Activated effector memory CD4-positive, alpha-beta T cell treated with Interleukin-2 at 50 U/mL for 16 hours (primary cell): ENCODE data around the gene CMIP.

Experiments
- DNase-seq: peaks from one replicate; pipeline ENCODE4 v3.0.0-alpha.2; 2020

CMIP gene

GRCh38 chr16:81645925-81646324, 201.3 kb downstream of the CMIP start:
- no peak for DNase-seq

DNA sequence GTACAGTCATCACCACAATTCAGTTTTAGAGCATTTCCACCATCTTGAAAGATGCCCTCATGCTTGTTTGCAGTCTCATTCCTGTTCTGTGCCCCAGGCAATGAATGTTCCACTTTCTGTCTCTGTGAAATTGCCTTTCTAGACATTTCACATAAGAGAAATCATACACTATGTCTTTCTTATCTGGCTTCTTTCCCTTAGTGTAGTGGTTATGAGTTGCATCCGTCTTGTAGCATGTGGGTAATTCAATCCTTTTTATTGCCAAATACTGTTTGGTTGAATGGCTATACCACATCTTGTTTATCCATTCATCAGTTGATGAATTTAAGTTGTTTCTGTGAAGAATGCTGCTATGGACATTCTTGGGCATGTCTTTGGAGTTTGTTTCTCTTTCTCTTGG, 202.0 kb downstream of the CMIP start:
- DNase-seq = no peak

DNA sequence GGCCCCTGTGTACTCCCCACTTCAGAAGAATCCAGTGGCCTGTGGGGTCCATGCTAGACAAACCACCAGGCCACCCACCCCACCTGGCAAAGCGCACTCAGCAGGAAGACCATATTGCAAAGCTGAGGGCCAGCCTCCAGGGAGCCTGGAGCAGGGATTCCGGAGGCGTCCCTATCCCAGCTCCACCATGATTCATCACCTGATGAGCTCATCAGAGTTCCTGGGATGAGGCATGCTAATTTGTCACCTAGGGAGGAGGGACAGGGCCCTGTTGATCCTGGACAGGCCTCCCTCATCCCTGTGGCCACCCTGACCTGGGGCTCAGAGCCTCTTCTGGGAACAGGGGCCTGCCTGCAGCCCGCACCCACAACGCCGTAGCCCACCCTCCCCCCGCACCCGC, 202.9 kb downstream of the CMIP start:
- DNase-seq = no peak

DNA sequence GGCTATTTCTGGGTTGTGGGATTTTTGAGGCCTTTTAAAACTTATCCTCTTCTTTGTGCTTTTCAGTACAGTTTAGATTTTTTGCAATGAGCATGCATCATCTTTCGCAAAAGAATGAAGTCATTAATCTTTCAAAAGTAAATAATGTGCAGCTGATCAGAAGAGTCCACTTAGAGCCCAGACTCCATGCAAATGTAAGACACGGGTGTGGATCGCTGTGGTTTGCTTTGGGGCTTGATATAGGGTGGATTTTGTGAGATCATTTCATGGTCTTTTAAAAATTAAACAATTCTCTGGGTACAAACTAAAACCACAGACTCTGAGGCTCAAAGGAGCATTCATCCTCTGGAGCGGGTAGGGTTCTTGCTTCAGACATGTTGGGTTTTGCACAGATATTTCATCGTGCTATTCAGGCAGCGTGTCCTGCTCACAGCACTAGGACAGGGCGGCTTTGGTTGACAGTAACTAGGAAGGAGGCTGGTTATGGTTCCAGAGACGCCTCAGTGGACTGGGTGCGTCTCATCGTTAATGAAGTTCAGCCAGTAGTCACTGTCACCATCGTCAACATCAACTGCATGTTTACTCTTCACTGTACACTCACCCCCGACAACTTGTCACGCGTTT, 205.1 kb downstream of the CMIP start:
- no peak for DNase-seq

GRCh38 chr16:81650281-81650680, 205.7 kb downstream of the CMIP start:
- DNase-seq = no peak

DNA sequence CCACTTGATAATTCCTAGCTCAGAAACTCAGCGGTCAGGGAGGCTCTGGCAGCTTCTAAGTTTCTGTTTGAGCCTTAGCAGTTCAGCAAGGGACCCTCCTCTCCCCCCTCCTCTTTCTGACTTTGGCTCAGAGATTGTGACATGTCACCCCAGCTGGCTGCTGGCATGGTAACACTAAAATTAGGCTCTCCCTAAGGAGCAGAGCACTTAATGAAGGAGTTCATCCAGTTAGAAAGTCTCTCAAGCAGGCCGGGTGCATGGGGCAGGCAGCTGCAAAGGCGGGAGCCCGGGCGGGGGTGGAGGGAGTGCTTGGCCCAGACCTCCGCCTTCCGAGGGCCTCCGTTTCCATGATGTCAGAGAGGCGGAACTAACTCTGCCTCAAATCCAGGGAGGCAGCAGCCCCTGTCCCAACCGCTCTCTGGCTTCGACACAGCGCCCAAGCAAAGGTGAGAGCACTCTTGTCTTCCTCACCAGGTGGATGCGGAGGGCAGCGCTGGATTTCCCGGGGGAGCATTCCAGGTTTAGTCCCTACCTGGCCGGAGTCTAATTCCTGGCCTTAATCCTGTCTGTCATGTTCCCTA, 206.5 kb downstream of the CMIP start:
- DNase-seq = no peak

DNA sequence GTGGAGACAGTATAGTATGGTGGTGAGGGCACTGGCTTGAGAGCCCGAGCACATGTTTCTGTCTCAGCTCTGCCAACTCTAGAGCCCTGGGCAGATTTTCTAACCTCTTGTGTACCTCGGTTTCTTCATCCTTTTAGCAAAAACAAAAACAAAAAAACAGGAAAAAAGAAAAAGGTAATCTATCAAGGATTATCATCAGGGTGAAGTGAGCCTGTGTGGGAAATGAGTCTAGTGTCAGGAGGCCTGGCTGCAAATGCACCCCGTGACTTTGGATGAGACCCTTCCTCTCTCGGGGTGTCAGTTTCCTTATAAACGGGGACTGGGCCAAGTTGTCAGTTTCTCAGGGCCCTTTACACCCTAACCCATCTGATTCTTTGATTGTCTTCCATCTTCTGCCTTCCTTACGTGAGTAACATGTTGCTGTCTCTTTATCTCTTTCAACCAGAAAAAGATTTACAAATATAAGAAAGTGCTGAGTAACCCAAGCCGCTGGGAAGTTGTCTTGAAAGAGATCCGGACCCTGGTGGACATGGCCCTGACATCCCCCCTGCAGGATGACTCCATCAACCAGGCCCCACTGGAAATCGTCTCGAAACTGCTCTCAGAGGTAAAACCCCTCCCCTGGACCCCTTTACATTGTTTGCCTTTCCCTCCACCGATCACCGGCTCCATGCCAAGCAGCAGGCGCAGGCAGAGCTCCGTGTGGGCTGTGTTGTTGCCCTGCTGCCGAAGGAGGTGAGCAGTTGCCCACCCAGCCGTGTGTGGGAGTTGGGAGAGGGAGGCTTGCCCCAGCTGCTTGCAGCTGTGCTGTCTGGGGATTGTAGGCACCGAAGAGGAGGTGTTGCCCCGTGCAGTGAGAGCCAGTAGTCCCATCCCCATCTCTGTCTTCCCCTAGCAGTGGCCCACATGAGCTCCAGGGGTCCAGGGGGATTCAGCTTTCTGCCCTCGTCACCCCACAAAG, 207.4 kb downstream of the CMIP start:
- DNase-seq = no peak

DNA sequence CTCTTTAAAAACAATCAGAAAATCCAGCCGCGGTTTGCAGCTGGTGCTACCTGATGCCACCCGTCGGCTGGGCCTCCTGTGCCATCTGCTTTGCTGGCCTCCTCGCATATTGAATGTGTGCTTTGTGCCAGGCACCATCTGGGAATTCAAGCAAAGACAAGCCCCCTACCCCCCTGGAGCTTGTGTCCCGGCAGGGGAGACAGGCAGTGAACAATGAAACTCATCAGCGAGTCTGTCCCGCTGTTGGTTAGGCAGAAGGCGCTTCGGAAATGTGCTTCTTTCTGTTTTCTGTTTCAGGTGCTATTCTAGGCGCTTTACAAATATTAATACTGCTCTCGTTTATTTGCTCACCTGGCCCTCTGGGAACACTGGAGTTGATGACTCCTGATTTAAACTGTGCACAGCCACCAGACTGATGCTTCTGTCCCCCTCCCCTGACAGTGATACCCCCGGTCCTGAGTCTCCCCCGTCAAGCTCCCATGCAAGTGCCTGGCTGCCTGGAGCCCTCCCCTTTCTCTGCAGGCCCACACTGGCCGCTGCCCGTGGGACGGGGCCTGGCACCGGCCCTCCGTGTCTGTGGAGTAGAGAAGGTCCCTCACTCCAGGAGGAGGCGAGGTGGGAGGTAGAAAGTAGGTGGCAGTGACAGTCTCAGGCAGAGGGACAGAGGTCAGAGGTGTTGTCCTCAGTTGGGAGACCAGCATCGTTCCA, 208.3 kb downstream of the CMIP start:
- no peak for DNase-seq

DNA sequence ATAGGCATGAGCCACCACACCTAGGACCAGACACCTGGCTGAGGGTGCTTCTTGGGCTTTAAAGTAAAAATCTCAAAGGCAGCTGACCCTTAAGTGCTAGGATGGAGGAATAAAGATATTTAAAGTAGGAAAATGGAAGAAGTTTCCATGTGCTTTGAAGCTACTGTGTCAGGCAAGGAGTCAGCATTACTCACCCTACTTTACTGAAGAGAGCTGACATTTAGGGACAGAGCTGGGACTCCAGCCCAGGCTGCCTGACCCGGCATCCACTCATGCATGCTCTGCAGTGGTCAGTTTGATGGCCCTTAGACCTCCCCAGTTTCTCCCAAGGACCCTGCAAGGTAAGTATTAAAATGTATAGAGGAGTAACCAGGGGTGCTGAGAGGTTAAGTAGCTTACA, 209.7 kb downstream of the CMIP start:
- no peak for DNase-seq

DNA sequence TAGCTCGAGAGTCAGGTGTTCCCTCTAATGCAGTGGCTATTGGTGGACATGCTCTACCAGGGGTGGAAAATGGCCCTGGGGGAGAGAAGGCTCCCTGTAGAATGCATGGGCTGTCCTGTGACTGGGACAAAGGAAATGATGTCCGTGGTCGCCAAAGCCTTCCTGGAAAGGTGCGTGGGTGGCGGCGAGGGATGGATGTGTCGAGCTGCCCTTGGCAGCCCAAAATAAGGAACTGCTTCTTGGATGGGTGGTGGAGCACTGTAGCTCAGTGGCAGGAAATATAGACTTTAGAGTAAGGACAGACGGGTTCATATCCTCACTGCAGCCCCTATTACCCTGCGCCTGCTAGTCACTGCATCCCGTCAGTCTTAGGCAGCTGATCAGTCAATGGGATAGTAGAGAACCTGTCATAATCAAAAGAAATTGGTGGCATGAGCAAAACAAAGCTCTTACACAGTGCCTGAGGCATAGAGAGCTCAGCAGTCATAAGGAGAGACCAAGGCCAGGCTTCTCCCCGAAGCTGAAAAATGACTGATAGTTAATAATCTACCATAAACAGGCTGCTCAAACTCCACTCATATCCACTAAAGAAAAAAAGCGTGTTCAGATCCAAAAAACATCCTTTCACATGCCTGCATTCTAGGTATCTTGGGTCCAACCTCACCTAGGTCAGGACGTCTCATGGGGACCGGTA, 211.0 kb downstream of the CMIP start:
- no peak for DNase-seq

- no peak for DNase-seq
Observed at GRCh38 chr16:81657224-81657623, 212.6 kb downstream of the CMIP start.

GRCh38 chr16:81657781-81658180, 213.2 kb downstream of the CMIP start:
- DNase-seq = no peak

DNA sequence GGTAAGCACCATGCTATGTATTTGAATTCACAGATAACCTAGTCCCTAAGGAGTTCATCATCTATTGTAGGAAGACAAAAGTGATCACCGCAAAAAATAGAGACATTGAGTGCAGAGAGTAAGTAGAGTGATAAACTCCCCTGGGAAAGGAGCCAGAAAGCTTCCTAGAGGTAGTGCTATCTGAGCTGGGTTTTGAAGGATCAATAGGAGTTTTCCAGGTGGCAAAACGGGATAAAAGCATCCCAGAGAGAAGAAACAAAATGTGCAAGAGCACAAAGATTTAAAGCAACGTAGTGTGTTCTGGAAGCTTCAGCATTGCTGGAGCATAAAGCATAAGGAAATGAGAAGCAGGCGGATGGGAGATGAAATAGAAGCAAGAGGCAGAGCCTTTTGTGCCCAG, 213.8 kb downstream of the CMIP start:
- DNase-seq = no peak

DNA sequence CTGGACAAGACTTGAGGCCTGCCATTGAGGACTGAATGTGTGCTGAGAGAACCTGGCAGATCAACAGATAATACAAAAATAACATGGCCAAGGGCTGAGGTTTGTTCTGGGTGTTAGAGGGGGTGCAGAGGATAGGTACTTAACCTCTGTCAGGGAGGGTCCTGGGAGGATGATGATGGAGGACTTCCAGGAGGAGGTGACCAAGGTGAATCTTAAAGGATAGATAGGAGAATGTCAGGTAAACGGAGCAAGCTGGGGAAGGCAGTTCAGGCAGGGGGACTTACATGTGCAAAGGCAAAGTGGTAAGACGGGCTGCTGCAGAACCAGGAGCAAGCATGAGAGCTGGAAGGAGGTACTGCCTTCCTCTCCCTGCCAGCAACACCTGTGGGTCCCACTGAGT, 214.6 kb downstream of the CMIP start:
- no peak for DNase-seq

DNA sequence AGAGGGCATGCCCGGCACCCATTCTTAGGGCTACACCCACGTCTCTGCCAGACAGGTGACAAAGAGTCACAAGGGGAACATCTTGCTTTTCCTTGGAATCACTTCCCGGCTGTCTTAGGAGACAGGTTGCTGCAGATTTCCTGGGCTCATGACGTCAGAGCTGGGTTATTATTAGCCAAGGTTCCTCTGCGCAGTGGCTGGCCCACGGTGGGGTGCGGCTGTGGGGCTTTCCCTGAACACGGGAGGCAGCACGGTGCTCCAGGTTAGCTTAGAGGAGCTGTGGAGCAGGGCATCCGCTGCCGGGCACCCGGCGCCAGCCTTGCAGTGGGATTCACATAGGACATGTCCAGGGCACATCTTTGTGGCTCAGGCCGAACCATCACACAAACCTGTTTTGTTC, 216.5 kb downstream of the CMIP start:
- no peak for DNase-seq

DNA sequence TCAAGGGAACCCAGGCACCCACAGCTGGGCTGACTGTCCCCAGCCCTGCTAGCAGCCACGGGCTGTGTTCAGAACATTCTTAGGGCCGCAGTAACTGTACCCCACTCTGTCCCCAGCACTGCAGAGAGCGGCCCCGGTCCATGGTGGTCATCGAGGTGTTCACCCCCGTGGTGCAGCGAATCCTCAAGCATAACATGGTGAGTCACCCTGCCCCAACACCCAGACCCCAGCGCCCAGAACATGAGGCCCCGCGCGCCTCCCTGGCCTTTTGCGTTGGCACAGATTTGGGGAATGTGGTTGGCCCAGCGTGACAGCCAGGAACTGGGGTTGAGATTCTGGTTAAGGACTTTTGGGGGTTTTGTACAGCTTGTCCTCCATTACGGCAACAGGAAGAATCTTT, 219.5 kb downstream of the CMIP start:
- DNase-seq = no peak

DNA sequence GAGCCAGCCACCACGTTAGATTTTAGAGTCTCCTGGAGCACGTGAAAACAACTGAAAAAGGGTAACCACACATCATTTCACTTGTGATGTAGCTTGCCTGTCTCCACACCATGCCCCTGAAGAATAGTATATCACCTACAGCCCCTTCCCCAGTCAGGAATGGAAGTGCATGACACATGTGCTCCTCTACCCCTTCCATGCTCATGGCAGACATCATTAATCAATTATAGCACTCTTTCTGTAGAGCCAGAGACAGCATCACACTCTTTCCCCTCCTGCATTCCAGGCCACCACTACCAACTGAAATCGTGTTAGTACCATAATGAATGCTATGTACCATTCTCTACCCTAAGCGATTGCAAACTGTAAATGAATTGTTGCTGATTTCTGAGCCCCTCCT, 221.0 kb downstream of the CMIP start:
- DNase-seq = no peak

DNA sequence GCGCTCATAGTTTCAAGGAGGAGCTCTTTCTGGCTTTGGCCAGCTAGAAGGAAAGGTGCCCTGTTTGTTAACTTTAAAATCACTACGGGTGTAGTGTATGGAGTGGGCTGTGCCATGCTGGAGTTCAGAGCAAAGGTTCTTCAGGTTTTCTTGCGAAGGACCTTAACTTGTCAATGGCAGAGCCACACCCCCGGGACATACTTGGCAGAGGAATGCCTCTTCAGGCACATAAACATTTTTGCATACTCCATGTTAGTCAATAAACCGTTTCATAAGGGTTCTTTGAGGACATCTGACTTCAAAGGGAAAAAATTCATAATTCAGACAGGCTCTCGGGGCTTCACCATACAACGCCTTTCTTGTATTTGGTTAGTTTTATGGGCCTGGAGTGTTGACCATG, 221.5 kb downstream of the CMIP start:
- DNase-seq = no peak

- no peak for DNase-seq
Observed at GRCh38 chr16:81668243-81669097, 223.9 kb downstream of the CMIP start.

GRCh38 chr16:81669473-81670350, 225.1 kb downstream of the CMIP start:
- no peak for DNase-seq
